CD4-positive, alpha-beta T cell (primary cell): ENCODE results near the gene NEU3. TPM values are rescaled to one million over a fixed set of nuclear protein-coding genes. Genes with fewer than 3 reads are reported as not detected.

Experiments
- ATAC-seq: fragments of 200-7000 bp; cut with Tn5 transposase; one replicate; pipeline ENCODE4 v1.10.0; 2022; ENCODE audit warnings: mild to moderate bottlenecking; ENCODE audit not compliant: poor library complexity
- CTCF ChIA-PET: fragments of 350-600 bp; sonication (Branson Sonifier 250); formaldehyde crosslinking; loops from one replicate; lab custom pipeline; 2021; ENCODE audit warnings: antibody characterized with exemption, inconsistent platforms; lab: Charles Lee
- POLR2A ChIA-PET: fragments of 350-600 bp; sonication (Branson Sonifier 250); formaldehyde crosslinking; loops from one replicate; lab custom pipeline; 2021; ENCODE audit warnings: antibody characterized with exemption, inconsistent platforms; lab: Charles Lee
- DNase-seq, 14 experiments: peaks; one replicate each; pipeline ENCODE4 v3.0.0-alpha.2; 2013 to 2020; ENCODE audit warnings: mixed read lengths in 2 of 14
- H3K27ac ChIP-seq, 2 donors: one replicate each; pipeline versions ENCODE4 v1.5.1 to v1.7.0; 2013; ENCODE audit warnings: low read length in 2 of 2, low read depth in 1 of 2, mild to moderate bottlenecking in 1 of 2
- H3K27me3 ChIP-seq, 2 experiments: 1 replicate in 1 of 2; 2 replicates in 1 of 2; pipeline versions ENCODE4 v1.6.1 to v1.7.0; 2013; ENCODE audit warnings: low read length in 2 of 2, control low read depth in 1 of 2, mild to moderate bottlenecking in 1 of 2, moderate library complexity in 1 of 2; ENCODE audit not compliant: insufficient read depth in 2 of 2, control insufficient read depth in 1 of 2
- H3K36me3 ChIP-seq: one replicate; pipeline ENCODE4 v1.6.1; 2013; ENCODE audit warnings: low read length, control low read depth; ENCODE audit not compliant: insufficient read depth
- H3K4me1 ChIP-seq: one replicate; pipeline ENCODE4 v1.6.1; 2013; ENCODE audit warnings: low read length, control low read depth; ENCODE audit not compliant: insufficient read depth
- H3K4me3 ChIP-seq: one replicate; pipeline ENCODE4 v1.5.1; 2013; ENCODE audit warnings: mild to moderate bottlenecking, low read length, moderate library complexity
- H3K9me3 ChIP-seq, 2 experiments: 1 replicate in 1 of 2; 2 replicates in 1 of 2; pipeline versions ENCODE4 v1.6.1 to v1.7.0; 2013; ENCODE audit warnings: low read length in 2 of 2, mild to moderate bottlenecking in 2 of 2, control low read depth in 1 of 2, moderate library complexity in 1 of 2; ENCODE audit not compliant: control insufficient read depth in 1 of 2, insufficient read depth in 1 of 2
- H3K27ac Mint-ChIP-seq: one replicate; pipeline ENCODE4 v1.8.0; 2020; ENCODE audit warnings: mixed read lengths
- H3K27me3 Mint-ChIP-seq: one replicate; pipeline ENCODE4 v1.8.0; 2021; ENCODE audit warnings: mixed read lengths
- H3K36me3 Mint-ChIP-seq: one replicate; pipeline ENCODE4 v1.8.0; 2021; ENCODE audit warnings: low read depth, mixed read lengths
- H3K4me1 Mint-ChIP-seq: one replicate; pipeline ENCODE4 v1.8.0; 2021; ENCODE audit warnings: low read depth, mixed read lengths
- H3K4me3 Mint-ChIP-seq: one replicate; pipeline ENCODE4 v1.8.0; 2020; ENCODE audit warnings: mild to moderate bottlenecking, mixed read lengths
- H3K9me3 Mint-ChIP-seq: one replicate; pipeline ENCODE4 v1.8.0; 2020; ENCODE audit warnings: mixed read lengths
- CTCF ChIP-seq: fragments of 200-600 bp; IDR thresholded peaks from one replicate; pipeline ENCODE4 v1.8.0; 2022; ENCODE audit warnings: antibody characterized with exemption, mild to moderate bottlenecking
- intact Hi-C, 2 experiments: fragments of 100-400 bp; cut with DNase I in 1 of 2; cut with micrococcal nuclease in 1 of 2; formaldehyde crosslinking; loops; one replicate each; pipeline versions ENCODE4 v1.15.1 to v1.9.0; 2023 to 2025; cut with DNase I, micrococcal nuclease
- total RNA-seq, 174 experiments: library from RNA in 2 of 174; stranded (reverse) in 2 of 174; gene quantifications; one replicate each; pipeline ENCODE4 v1.2.3 and lab custom pipeline; 2021 to 2026

NEU3 gene
- total RNA-seq, 2 experiments from 2014 or later: 9.7 to 10.6 TPM

- no peak overlapping the region for H3K27ac Mint-ChIP-seq
- DNase-seq (no peak), ATAC-seq (no peak)
- no peak overlapping the region for H3K27ac ChIP-seq
- H3K9me3 ChIP-seq: no peaks in the 10 kb centered on the region
- H3K27me3 Mint-ChIP-seq: no peaks in the 10 kb centered on the region
- intact Hi-C loops: loop anchor here (5.0 to 10.0 kb wide), 3 partner anchors 118 to 250 kb away; no protein-coding TSS in a partner anchor
- ChIA-PET CTCF (no interaction called here), POLR2A (no interaction called here)
- no peaks in the 10 kb centered on the region for H3K36me3 Mint-ChIP-seq
- no peaks in the 10 kb centered on the region for H3K36me3 ChIP-seq
- H3K4me3 Mint-ChIP-seq: no peak overlapping the region
- H3K4me1 Mint-ChIP-seq: no peaks in the 10 kb centered on the region
- H3K4me3 ChIP-seq: no peak overlapping the region
- no peaks in the 10 kb centered on the region for H3K4me1 ChIP-seq
- H3K9me3 Mint-ChIP-seq: no peaks in the 10 kb centered on the region
- TF ChIP-seq CTCF: no peak
- H3K27me3 ChIP-seq: no peaks in the 10 kb centered on the region
Observed at GRCh38 chr11:75024764-75025211, 36.1 kb downstream of the NEU3 start.

GRCh38 chr11:75025561-75025960, 36.8 kb downstream of the NEU3 start:
- intact Hi-C loops: loop anchor here in 1 of 2 experiments (10.0 kb wide), 1 partner anchor 249 kb away; no protein-coding TSS in a partner anchor
- H3K4me3 ChIP-seq: no peak overlapping the region
- no peak for TF ChIP-seq CTCF
- H3K4me1 ChIP-seq: no peaks in the 10 kb centered on the region
- DNase-seq: no peak
- no peak for ATAC-seq
- no peaks in the 10 kb centered on the region for H3K9me3 ChIP-seq
- no peaks in the 10 kb centered on the region for H3K4me1 Mint-ChIP-seq
- H3K27ac Mint-ChIP-seq: no peak overlapping the region
- ChIA-PET POLR2A (no interaction called here), CTCF (interaction anchor here (0.8 kb wide), 1 partner anchor 223 kb away, joined by 3 read pairs; no protein-coding TSS in a partner anchor)
- H3K36me3 ChIP-seq: no peaks in the 10 kb centered on the region
- H3K27me3 ChIP-seq: no peaks in the 10 kb centered on the region
- H3K9me3 Mint-ChIP-seq: no peaks in the 10 kb centered on the region
- no peaks in the 10 kb centered on the region for H3K36me3 Mint-ChIP-seq
- H3K27ac ChIP-seq: no peak overlapping the region
- H3K4me3 Mint-ChIP-seq: no peak overlapping the region
- H3K27me3 Mint-ChIP-seq: no peaks in the 10 kb centered on the region

- ChIA-PET CTCF (no interaction called here), POLR2A (no interaction called here)
- H3K4me1 ChIP-seq: no peaks in the 10 kb centered on the region
- intact Hi-C loops: loop anchor here in 1 of 2 experiments (10.0 kb wide), 1 partner anchor 246 kb away; no protein-coding TSS in a partner anchor
- Mint-ChIP-seq H3K36me3 (no peaks in the 10 kb centered on the region), H3K9me3 (no peaks in the 10 kb centered on the region), H3K27me3 (no peaks in the 10 kb centered on the region), H3K4me3 (no peak overlapping the region), H3K27ac (no peak overlapping the region), H3K4me1 (no peaks in the 10 kb centered on the region)
- no peaks in the 10 kb centered on the region for H3K27me3 ChIP-seq
- TF ChIP-seq CTCF: no peak
- H3K36me3 ChIP-seq: no peaks in the 10 kb centered on the region
- no peak overlapping the region for H3K4me3 ChIP-seq
- ATAC-seq: no peak
- H3K27ac ChIP-seq: no peak overlapping the region
- no peaks in the 10 kb centered on the region for H3K9me3 ChIP-seq
- no peak for DNase-seq
Observed at GRCh38 chr11:75028321-75028720, 39.6 kb downstream of the NEU3 start.
